Lung (tissue), 5 donors: ENCODE data around the gene L3MBTL2. TPM values are rescaled to one million over a fixed set of nuclear protein-coding genes. Genes with fewer than 3 reads are reported as not detected.

Experiments used
- polyA plus RNA-seq, 2 donors: library from polyadenylated mRNA; stranded (reverse); fragments of 200-250 nt; gene quantifications; one replicate each; pipeline ENCODE4 v1.2.1, GENCODE V29; 2013
- small RNA-seq: library from RNA; depleted of rRNA; stranded (forward); fragments of <200 nt; gene quantifications from one replicate; pipeline ENCODE3, GENCODE V24; 2014; ENCODE audit warnings: low replicate concordance
- total RNA-seq, 2 donors: library from RNA; depleted of rRNA in 1 of 2; stranded (reverse); fragments of >200 nt in 1 of 2; gene quantifications; one replicate each; pipeline ENCODE4 v1.2.1, GENCODE V29; 2014 to 2021
- donor health status: Bipolar disorder and iron deficiency.
- donor health status: healthy.
- donor health status: DM: yes; HTN: yes; CAD: no.

Gene L3MBTL2
- total and polyA plus RNA-seq, 4 donors, result 11.2 to 28.6 (median 19.6) TPM

Small RNAs within 50 kb of the gene (small RNA-seq; reads per million reads assigned to genes)
- gene MIR6889, result not detected
- not detected for gene RNU6-375P

Other genes starting within 250 kb of the L3MBTL2 start
- 100 to 1,000 TPM in 1 of 2 donors, 10 to 100 TPM in 1; 67.1 to 177 TPM for gene EP300, start 112.7 kb upstream of the L3MBTL2 start, total RNA-seq
- gene EP300, start 112.7 kb upstream of the L3MBTL2 start, polyA plus RNA-seq, result 10 to 100 TPM; 14.9 to 21.7 TPM
- gene CHADL, start 35.6 kb downstream of the L3MBTL2 start, total RNA-seq, result 1 to 10 TPM; 3.8 to 4.2 TPM
- 1 to 10 TPM in 1 of 2 donors, under 1 TPM in 1; 1.00 to 4.0 TPM for gene CHADL, start 35.6 kb downstream of the L3MBTL2 start, polyA plus RNA-seq
- 10 to 100 TPM; 21.7 to 49.3 TPM for gene RANGAP1, start 80.9 kb downstream of the L3MBTL2 start, total RNA-seq
- gene RANGAP1, start 80.9 kb downstream of the L3MBTL2 start, polyA plus RNA-seq, result 10 to 100 TPM; 39.3 to 43.1 TPM
- 10 to 100 TPM; 32.0 to 55.8 TPM for gene ZC3H7B, start 96.2 kb downstream of the L3MBTL2 start, total RNA-seq
- 10 to 100 TPM; 31.5 to 36.6 TPM for gene ZC3H7B, start 96.2 kb downstream of the L3MBTL2 start, polyA plus RNA-seq
- 10 to 100 TPM in 1 of 2 donors, 1 to 10 TPM in 1; 8.3 to 23.8 TPM for gene TEF, start 176.6 kb downstream of the L3MBTL2 start, total RNA-seq
- 10 to 100 TPM in 1 of 2 donors, 1 to 10 TPM in 1; 6.4 to 19.8 TPM for gene TEF, start 176.6 kb downstream of the L3MBTL2 start, polyA plus RNA-seq
- gene TOB2, start 241.5 kb downstream of the L3MBTL2 start, total RNA-seq, result 10 to 100 TPM; 26.8 to 46.7 TPM
- 10 to 100 TPM; 15.4 to 20.1 TPM for gene TOB2, start 241.5 kb downstream of the L3MBTL2 start, polyA plus RNA-seq